Activated CD8-positive, alpha-beta memory T cell treated with anti-CD3 and anti-CD28 coated beads, Interleukin-2, amount 50 U/mL, for 1 hour (primary cell): ENCODE results near the gene SETD5.

Experiments used
- DNase-seq: peaks from one replicate; pipeline ENCODE4 v3.0.0-alpha.2; 2020; ENCODE audit errors: extremely low read depth

The SETD5 gene

GRCh38 chr3:9397332-9397905 is at the start of gene SETD5:
TSS of gene SETD5 (plus strand) at chr3:9397615. CDS start at chr3:9428939, 31,324 bp downstream.
- DNase-seq: peak; percentile 97

GRCh38 chr3:9347887-9348286 is 49.5 kb upstream of the SETD5 start:
- DNase-seq: no peak

GRCh38 chr3:9349321-9350117 is 47.9 kb upstream of the SETD5 start:
- DNase-seq: no peak

GRCh38 chr3:9351709-9352126 is 45.7 kb upstream of the SETD5 start:
- no peak for DNase-seq

- peak; percentile 13 for DNase-seq
Measured at GRCh38 chr3:9352917-9353752, 44.3 kb upstream of the SETD5 start.

- no peak for DNase-seq
Measured at GRCh38 chr3:9361691-9362388, 35.6 kb upstream of the SETD5 start.

- peak; percentile 77 for DNase-seq
Measured at GRCh38 chr3:9362731-9363530, 34.5 kb upstream of the SETD5 start, which contains the start of gene THUMPD3. TSS of gene THUMPD3 (plus strand) at chr3:9363054. CDS start at chr3:9365069, 2,015 bp downstream.

GRCh38 chr3:9369508-9369907 is 27.9 kb upstream of the SETD5 start:
- no peak for DNase-seq

- DNase-seq: no peak
Measured at GRCh38 chr3:9373465-9373864, 23.9 kb upstream of the SETD5 start.

GRCh38 chr3:9377981-9378380 is 19.4 kb upstream of the SETD5 start:
- DNase-seq: no peak

GRCh38 chr3:9379327-9379726 is 18.1 kb upstream of the SETD5 start:
- DNase-seq: no peak

GRCh38 chr3:9380014-9380413 is 17.4 kb upstream of the SETD5 start:
- DNase-seq: no peak

- no peak for DNase-seq
Measured at GRCh38 chr3:9384141-9384828, 13.1 kb upstream of the SETD5 start.

- no peak for DNase-seq
Measured at GRCh38 chr3:9385187-9386077, 12.0 kb upstream of the SETD5 start.

- DNase-seq: no peak
Measured at GRCh38 chr3:9386078-9386459, 11.3 kb upstream of the SETD5 start.

- DNase-seq: no peak
Measured at GRCh38 chr3:9386501-9387321, 10.7 kb upstream of the SETD5 start.

GRCh38 chr3:9387322-9387655 is 10.1 kb upstream of the SETD5 start:
- no peak for DNase-seq

- DNase-seq: no peak
Measured at GRCh38 chr3:9388142-9388541, 9.3 kb upstream of the SETD5 start.
